ENCODE data around the gene LDLRAD3. TPM values are rescaled to one million over a fixed set of nuclear protein-coding genes. Genes with fewer than 3 reads are reported as not detected.

Gene LDLRAD3
- polyA plus RNA-seq, 3 donors = 3.6 to 28.7 (median 7.0) TPM

DNA sequence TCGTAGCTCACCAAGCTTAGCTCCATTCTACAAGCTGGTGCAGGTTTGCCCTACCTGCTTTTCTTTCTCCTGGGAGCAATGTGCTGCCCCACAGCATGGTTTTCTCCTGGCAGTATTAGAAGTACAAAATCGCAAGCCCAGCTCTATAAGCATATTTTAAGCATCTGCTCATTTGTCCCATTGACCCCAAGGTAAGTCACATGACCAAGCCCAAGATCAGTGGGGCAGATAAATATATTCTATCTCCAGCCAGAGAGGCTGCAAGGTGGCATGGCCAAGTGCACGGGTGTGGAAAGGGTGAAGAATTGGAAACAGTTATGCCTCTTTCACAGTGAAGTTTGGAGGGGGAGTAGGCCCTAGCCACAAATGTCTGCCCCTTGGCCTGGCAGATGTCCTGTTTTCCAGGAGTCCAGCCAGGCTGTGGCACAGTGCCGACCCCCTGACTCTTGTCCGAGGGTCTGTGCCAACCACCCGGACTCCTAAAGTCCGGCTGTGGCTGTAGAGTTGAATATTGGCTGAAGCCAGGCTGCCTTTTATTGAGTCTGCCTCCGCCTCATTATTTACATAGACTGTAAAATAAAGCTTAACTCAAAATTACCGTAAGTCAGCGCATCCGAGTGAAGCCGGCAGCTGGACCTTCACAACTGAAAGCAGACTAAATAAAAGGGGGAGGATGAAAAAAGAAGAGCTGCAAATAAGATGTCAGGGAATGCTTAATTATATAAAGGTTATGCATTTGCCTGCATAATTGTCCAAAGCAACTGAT is 179.7 kb downstream of the LDLRAD3 start:
- WGBS, 3 donors = 79 to 90% (median 89%) methylated on average over 12 of the region's 12 CpGs
- H3K27ac ChIP-seq (ENCODE audit: low read depth, low read length) = no peak overlapping the region

DNA sequence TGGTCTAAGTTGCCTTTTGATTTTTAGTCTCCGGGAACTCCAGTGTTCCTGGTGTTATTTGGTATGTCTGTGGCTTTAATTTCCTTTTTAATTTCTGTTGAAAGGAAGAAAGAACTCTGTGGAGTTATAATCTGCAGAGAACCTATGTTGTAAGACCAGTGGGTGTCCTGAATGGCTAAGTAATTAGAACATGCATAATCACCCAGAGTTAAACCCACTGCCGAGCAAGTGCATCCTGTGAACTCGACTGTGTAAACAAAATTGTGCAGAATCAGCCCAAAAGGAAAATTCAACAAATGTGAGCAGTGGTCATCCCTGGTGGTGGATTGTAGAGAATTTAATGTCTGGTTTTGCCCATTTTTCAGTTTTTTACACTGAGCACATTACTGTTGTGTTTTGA is 182.8 kb downstream of the LDLRAD3 start:
- WGBS, 3 donors = 52 to 79% (median 55%) methylated on average over 3 of the region's 3 CpGs
- no peak overlapping the region for H3K27ac ChIP-seq (ENCODE audit: low read depth, low read length)

- H3K27ac ChIP-seq (ENCODE audit: low read depth, low read length) = no peak overlapping the region
These were observed 183.7 kb downstream of the LDLRAD3 start for GRCh38 chr11:36127550-36127949.

GRCh38 chr11:36129955-36130354 is 186.1 kb downstream of the LDLRAD3 start:
- WGBS, 3 donors = 89 to 95% (median 93%) methylated on average over 6 of the region's 6 CpGs
- no peak overlapping the region for H3K27ac ChIP-seq (ENCODE audit: low read depth, low read length)

DNA sequence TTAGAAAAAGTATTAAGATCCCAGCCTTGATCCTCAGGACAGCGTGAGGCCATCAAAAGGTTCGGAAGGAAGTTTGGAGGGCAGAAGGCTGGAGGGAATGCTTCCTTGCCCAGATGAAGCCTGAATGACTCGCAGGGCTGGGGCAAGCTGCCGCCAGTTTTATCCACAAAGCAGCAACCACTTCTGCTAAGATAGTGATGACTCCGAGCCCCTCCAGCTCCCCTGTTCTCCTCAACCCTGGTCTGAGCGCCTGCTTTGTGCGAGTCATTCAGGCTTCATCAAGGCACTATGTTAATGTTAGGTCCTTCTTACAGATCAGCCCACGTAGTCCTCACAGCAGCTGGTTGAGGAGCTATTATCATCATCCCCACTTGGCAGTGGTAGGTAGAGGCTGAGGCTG is 186.5 kb downstream of the LDLRAD3 start:
- H3K27ac ChIP-seq (ENCODE audit: low read depth, low read length) = no peak overlapping the region
- 91 to 97% (median 93%) methylated on average over 8 of the region's 8 CpGs for WGBS, 3 donors

DNA sequence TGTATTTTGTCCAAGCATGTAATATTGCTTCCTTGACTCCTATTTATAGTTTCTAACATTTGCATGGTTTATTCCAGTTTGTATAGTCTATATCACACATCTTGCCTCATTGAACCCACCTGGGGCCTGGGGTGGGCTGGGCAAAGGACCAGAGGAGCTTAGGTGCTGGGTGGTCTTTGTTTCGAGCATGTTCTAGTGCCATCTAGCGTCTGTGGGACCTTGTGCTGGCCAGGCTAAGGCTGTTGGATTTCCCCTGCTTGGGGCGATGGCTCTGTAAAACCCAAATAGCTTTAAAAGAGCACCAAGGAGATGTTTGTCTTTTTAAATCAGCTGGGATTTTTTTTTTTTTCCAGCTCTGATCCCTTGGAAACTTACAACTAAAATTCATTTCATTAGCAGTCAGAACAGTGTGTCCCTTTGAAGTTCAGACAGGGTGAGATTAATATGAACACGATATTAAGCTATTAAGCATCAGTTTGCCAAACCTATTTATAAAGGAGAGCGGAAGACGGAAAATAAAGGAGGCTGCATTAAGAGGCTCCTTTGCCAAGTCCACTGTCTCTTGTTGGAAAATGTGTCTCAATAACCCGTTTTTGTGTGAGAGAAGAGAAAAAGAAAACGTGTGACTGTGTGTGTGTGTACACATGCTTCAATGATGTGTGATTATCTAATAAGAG is 188.0 kb downstream of the LDLRAD3 start:
- H3K27ac ChIP-seq (ENCODE audit: low read depth, low read length) = no peak overlapping the region
- 37 to 47% (median 41%) methylated on average over 8 of the region's 8 CpGs for WGBS, 3 donors

GRCh38 chr11:36132940-36133339 is 189.1 kb downstream of the LDLRAD3 start:
- no peak overlapping the region for H3K27ac ChIP-seq (ENCODE audit: low read depth, low read length)
- 77 to 100% (median 90%) methylated on average over 1 of the region's 1 CpG for WGBS, 3 donors

DNA sequence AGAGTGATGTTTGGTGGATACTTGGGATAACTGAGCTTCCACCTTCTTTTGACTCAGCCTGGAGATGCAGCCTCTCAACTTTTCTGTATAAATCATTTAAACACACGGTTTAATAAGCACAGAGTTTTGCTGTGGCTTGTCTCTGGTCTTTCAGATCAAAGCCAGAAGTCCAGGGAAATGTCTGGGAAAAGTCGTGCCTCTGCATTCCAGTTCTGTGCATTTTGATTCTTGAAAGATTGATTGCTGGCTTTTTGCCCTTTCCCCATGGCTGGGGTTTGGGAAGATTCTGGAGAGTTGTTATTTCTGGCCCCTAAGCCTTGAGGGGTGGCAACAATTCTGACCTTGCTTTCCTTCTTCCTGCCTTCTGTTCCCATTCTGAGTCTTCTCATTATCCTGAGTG is 191.2 kb downstream of the LDLRAD3 start:
- WGBS, 3 donors = 35 to 67% (median 62%) methylated on average over 2 of the region's 2 CpGs
- H3K27ac ChIP-seq (ENCODE audit: low read depth, low read length) = no peak overlapping the region

- WGBS, 3 donors = 89 to 96% (median 92%) methylated on average over 3 of the region's 3 CpGs
These were observed 195.9 kb downstream of the LDLRAD3 start for GRCh38 chr11:36139767-36140166.

DNA sequence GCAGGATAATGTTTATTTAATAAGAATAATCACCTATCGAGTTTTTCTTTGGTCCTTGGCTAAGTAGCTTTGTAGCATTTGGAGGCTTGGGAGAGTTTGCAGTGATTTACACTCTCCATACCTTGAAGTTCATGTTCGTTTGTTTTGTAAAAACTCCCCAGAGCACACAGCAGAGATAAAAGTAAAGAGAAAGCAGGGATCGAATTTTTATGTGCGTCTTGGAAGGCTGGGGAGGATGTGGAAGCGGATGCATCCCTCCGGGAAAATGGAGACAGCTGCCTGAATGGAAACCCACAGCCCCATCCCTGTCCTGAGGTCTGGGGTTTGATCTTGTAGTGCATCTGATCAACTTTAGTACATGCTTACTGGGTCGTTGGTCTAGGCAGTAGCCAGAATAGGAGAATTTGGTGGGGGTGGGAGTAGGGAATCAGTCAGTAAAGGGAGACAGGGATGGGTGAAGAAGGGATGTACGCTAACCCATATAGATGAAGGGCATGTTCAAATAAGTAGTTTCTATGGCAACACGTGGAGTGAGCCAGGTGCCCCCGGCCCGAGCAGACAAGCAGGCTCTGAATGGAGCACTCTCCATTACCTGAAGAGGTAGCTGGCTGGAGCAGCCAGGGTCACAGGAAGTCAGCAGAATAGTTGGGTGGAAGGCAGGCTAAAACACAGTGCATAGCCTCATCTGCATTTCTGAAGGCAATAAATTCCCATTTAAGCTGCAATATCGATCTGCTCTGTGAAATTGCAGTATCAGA is 197.5 kb downstream of the LDLRAD3 start:
- 64 to 75% (median 75%) methylated on average over 12 of the region's 12 CpGs for WGBS, 3 donors
- no peak overlapping the region for H3K27ac ChIP-seq (ENCODE audit: low read depth, low read length)

More at GRCh38 chr11:36139767-36140166, 195.9 kb downstream of the LDLRAD3 start:
- H3K27ac ChIP-seq (ENCODE audit: low read depth, low read length) = no peak overlapping the region

GRCh38 chr11:36141956-36142355 is 198.1 kb downstream of the LDLRAD3 start:
- 83 to 86% (median 84%) methylated on average over 2 of the region's 2 CpGs for WGBS, 3 donors
- H3K27ac ChIP-seq (ENCODE audit: low read depth, low read length) = no peak overlapping the region

GRCh38 chr11:36142439-36142838 is 198.6 kb downstream of the LDLRAD3 start:
- 64 to 71% (median 67%) methylated on average over 8 of the region's 8 CpGs for WGBS, 3 donors
- H3K27ac ChIP-seq (ENCODE audit: low read depth, low read length) = no peak overlapping the region

DNA sequence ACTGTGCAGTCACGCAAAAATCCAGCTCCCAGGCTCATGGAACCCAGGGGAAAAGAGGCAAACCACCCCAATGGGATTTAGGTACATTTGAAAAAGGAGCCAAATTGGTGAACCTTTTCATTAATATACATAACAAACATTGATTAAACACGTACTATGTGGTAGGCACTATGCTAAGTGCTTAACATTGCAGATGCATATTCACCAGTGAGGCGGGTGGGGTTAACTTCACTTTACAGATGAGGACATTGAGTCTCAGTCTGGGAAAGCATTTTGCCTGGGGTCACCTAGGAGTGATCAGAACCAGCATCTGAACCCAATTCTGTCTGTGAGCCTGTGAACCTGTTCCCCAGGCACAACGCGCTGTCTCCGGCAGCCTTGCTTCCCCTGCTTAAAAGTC is 199.0 kb downstream of the LDLRAD3 start:
- H3K27ac ChIP-seq (ENCODE audit: low read depth, low read length) = no peak overlapping the region
- 96 to 97% (median 97%) methylated on average over 6 of the region's 6 CpGs for WGBS, 3 donors

DNA sequence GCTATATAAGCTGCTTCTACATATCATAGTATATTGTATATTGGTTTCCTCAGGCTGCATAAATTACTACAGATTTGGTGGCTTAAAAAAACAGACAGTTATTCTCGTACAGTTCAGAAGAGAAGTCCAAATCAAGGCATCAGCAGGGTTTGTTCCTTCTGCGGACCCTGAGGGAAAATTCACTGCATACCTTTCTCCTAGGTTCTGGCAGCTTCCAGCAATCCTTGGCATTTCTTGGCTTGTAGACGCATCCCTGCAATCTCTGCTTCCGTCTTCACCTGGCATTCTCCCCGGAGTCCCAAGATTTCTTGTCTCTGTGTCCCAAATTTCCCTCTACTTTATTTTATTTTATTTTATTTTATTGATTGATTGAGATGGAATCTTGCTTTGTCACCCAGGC is 202.6 kb downstream of the LDLRAD3 start:
- WGBS, 3 donors = 88 to 90% (median 88%) methylated on average over 5 of the region's 5 CpGs
- no peak overlapping the region for H3K27ac ChIP-seq (ENCODE audit: low read depth, low read length)

DNA sequence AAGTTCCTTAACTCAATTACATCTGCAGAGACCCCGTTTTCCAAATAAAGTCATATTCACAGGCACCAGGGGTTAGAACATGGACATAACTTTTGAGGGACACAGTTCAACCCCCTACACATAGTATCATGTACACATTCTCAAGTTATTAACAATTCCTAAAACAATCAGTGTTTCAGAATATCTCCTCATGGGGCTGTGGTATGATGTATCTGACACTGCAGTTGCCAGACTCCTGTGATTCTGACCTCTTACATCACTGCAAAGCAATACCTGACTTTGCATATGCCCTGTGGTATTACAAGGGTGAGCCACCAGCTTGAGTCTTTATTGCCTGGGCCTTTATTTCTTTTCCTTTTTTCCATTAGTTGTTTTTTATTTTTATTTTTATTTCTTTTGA is 203.6 kb downstream of the LDLRAD3 start:
- H3K27ac ChIP-seq (ENCODE audit: low read depth, low read length) = no peak overlapping the region
- WGBS, 3 donors = 39 to 55% (median 43%) methylated on average over 1 of the region's 1 CpG

DNA sequence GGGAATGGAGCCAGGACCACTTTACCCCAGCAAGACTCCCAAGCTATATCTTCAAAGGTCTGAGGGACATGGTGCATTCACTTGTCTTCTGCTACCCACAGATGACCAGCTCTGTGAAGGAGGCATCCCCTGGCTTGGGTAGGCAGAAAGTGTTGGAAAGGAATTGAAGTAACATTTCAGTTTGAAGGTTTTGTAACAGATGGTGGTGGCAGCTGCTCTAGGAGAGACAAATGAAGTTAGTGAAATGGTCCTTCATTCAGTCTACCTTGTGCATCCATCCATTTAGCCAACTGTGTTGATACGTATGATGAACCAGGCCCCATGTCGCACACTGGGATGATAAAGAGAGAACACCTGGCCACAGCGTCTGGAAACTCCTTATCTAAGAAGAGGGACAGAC is 204.8 kb downstream of the LDLRAD3 start:
- H3K27ac ChIP-seq (ENCODE audit: low read depth, low read length) = no peak overlapping the region
- 94 to 97% (median 97%) methylated on average over 3 of the region's 3 CpGs for WGBS, 3 donors

- H3K27ac ChIP-seq (ENCODE audit: low read depth, low read length) = no peak overlapping the region
- WGBS, 3 donors = 39 to 57% (median 43%) methylated on average over 8 of the region's 8 CpGs
These were observed 205.8 kb downstream of the LDLRAD3 start for GRCh38 chr11:36149538-36150242.

GRCh38 chr11:36150986-36151385 is 207.1 kb downstream of the LDLRAD3 start:
- 95% methylated on average over 4 of the region's 4 CpGs for WGBS, 3 donors
- no peak overlapping the region for H3K27ac ChIP-seq (ENCODE audit: low read depth, low read length)
